ENCODE measurements around the gene ATP7B.

ATP7B gene

GRCh38 chr13:51950722-51951121, 60.5 kb downstream of the ATP7B start:
- no peak for DNase-seq (ENCODE audit: low spot score)

- no peak for DNase-seq (ENCODE audit: low spot score)
Observed at GRCh38 chr13:51946163-51946669, 65.0 kb downstream of the ATP7B start.

GRCh38 chr13:51945149-51945548, 66.1 kb downstream of the ATP7B start:
- no peak for DNase-seq (ENCODE audit: low spot score)

GRCh38 chr13:51944428-51944827, 66.8 kb downstream of the ATP7B start:
- DNase-seq (ENCODE audit: low spot score): no peak

GRCh38 chr13:51943721-51944120, 67.5 kb downstream of the ATP7B start:
- DNase-seq (ENCODE audit: low spot score): no peak

GRCh38 chr13:51942189-51942588, 69.1 kb downstream of the ATP7B start:
- no peak for DNase-seq (ENCODE audit: low spot score)

GRCh38 chr13:51938454-51938853, 72.8 kb downstream of the ATP7B start:
- DNase-seq (ENCODE audit: low spot score): no peak

GRCh38 chr13:51937320-51938290, 73.6 kb downstream of the ATP7B start:
- no peak for DNase-seq (ENCODE audit: low spot score)

- DNase-seq (ENCODE audit: low spot score): peak; percentile 55
Observed at GRCh38 chr13:51935326-51936171, 75.7 kb downstream of the ATP7B start.

- no peak for DNase-seq (ENCODE audit: low spot score)
Observed at GRCh38 chr13:51934461-51935087, 76.7 kb downstream of the ATP7B start.

GRCh38 chr13:51933466-51934058, 77.7 kb downstream of the ATP7B start:
- DNase-seq (ENCODE audit: low spot score): no peak

GRCh38 chr13:51932231-51932630, 79.0 kb downstream of the ATP7B start:
- DNase-seq (ENCODE audit: low spot score): no peak

GRCh38 chr13:51931606-51932005, 79.6 kb downstream of the ATP7B start:
- DNase-seq (ENCODE audit: low spot score): no peak

- DNase-seq (ENCODE audit: low spot score): no peak
Observed at GRCh38 chr13:51929699-51930098, 81.6 kb downstream of the ATP7B start.

GRCh38 chr13:51928231-51928630, 83.0 kb downstream of the ATP7B start:
- no peak for DNase-seq (ENCODE audit: low spot score)

GRCh38 chr13:51927129-51927528, 84.1 kb downstream of the ATP7B start:
- DNase-seq (ENCODE audit: low spot score): no peak

- DNase-seq (ENCODE audit: low spot score): no peak
Observed at GRCh38 chr13:51926528-51926885, 84.7 kb downstream of the ATP7B start.

GRCh38 chr13:51925865-51926527, 85.3 kb downstream of the ATP7B start:
- DNase-seq (ENCODE audit: low spot score): no peak

GRCh38 chr13:51924756-51925544, 86.3 kb downstream of the ATP7B start:
- no peak for DNase-seq (ENCODE audit: low spot score)

- DNase-seq (ENCODE audit: low spot score): no peak
Observed at GRCh38 chr13:51923983-51924539, 87.2 kb downstream of the ATP7B start.
